ENCODE data around the gene ITSN1.

ITSN1 gene

GRCh38 chr21:33936301-33937038 lies 294.2 kb downstream of the ITSN1 start:
- DNase-seq (ENCODE audit: low spot score): no peak

- DNase-seq (ENCODE audit: low spot score): no peak
These were observed 294.8 kb downstream of the ITSN1 start for GRCh38 chr21:33937146-33937545.

GRCh38 chr21:33937931-33938339 lies 295.6 kb downstream of the ITSN1 start:
- DNase-seq (ENCODE audit: low spot score): no peak

GRCh38 chr21:33938381-33938780 lies 296.1 kb downstream of the ITSN1 start:
- DNase-seq (ENCODE audit: low spot score): no peak

- no peak for DNase-seq (ENCODE audit: low spot score)
These were observed 296.9 kb downstream of the ITSN1 start for GRCh38 chr21:33939226-33939625.

GRCh38 chr21:33940164-33940880 lies 298.0 kb downstream of the ITSN1 start:
- no peak for DNase-seq (ENCODE audit: low spot score)

GRCh38 chr21:33940881-33941245 lies 298.6 kb downstream of the ITSN1 start:
- DNase-seq (ENCODE audit: low spot score): no peak

GRCh38 chr21:33942426-33942825 lies 300.1 kb downstream of the ITSN1 start:
- no peak for DNase-seq (ENCODE audit: low spot score)

- DNase-seq (ENCODE audit: low spot score): no peak
These were observed 301.0 kb downstream of the ITSN1 start for GRCh38 chr21:33943293-33943692.

- no peak for DNase-seq (ENCODE audit: low spot score)
These were observed 302.0 kb downstream of the ITSN1 start for GRCh38 chr21:33944185-33944763.

GRCh38 chr21:33945652-33946270 lies 303.5 kb downstream of the ITSN1 start:
- no peak for DNase-seq (ENCODE audit: low spot score)

- DNase-seq (ENCODE audit: low spot score): peak; percentile 59
These were observed 305.3 kb downstream of the ITSN1 start for GRCh38 chr21:33947451-33948095.

GRCh38 chr21:33948096-33948950 lies 306.0 kb downstream of the ITSN1 start:
- peak; percentile 30 for DNase-seq (ENCODE audit: low spot score)

- DNase-seq (ENCODE audit: low spot score): no peak
These were observed 306.7 kb downstream of the ITSN1 start for GRCh38 chr21:33948951-33949444.

Measured in HuH-7 (cell line).